DOHH2 (cell line): ENCODE data around the gene DBN1.
A peak's percentile ranks its signal among the peaks of the same experiment; 100 is the strongest.

ENCODE experiments used
- H3F3A ChIP-seq: fragments of 200-600 bp; sonication (generic), shearing (Covaris generic); 2 replicates; pipeline ENCODE4 v1.6.0; 2016; ENCODE audit warnings: antibody characterized with exemption, mild to moderate bottlenecking; ENCODE audit not compliant: control insufficient read depth, insufficient read depth
- H3K27ac ChIP-seq: fragments of 200-600 bp; sonication (generic); 2 replicates; pipeline ENCODE4 v1.5.1; 2014; ENCODE audit warnings: low read depth, mild to moderate bottlenecking, low read length, moderate library complexity
- H3K27me3 ChIP-seq: fragments of 200-600 bp; sonication (generic); 2 replicates; pipeline ENCODE4 v1.6.1; 2014; ENCODE audit warnings: mild to moderate bottlenecking, low read length, mixed read lengths; ENCODE audit not compliant: control insufficient read depth
- H3K36me3 ChIP-seq: fragments of 200-600 bp; sonication (generic); 2 replicates; pipeline ENCODE4 v1.6.1; 2014; ENCODE audit warnings: mild to moderate bottlenecking, low read length, moderate library complexity, mixed read lengths; ENCODE audit not compliant: control insufficient read depth
- H3K4me1 ChIP-seq: fragments of 200-600 bp; sonication (generic); 2 replicates; pipeline ENCODE4 v1.6.1; 2014; ENCODE audit warnings: mild to moderate bottlenecking, low read length, mixed read lengths; ENCODE audit not compliant: control insufficient read depth
- H3K4me2 ChIP-seq: fragments of 200-600 bp; sonication (generic); 2 replicates; pipeline ENCODE4 v1.6.0; 2014; ENCODE audit warnings: mild to moderate bottlenecking, low read length, moderate library complexity
- H3K4me3 ChIP-seq: fragments of 200-600 bp; sonication (generic); 2 replicates; pipeline ENCODE4 v1.5.1; 2014; ENCODE audit warnings: mild to moderate bottlenecking, low read length, mixed read lengths
- H3K79me2 ChIP-seq: fragments of 200-600 bp; sonication (generic); 2 replicates; pipeline ENCODE4 v1.6.1; 2014; ENCODE audit warnings: mild to moderate bottlenecking, low read length, mixed read lengths; ENCODE audit not compliant: control insufficient read depth
- H3K9me2 ChIP-seq: fragments of 200-600 bp; sonication (generic); replicated peaks from 2 replicates; pipeline ENCODE4 v1.6.1; 2014; ENCODE audit warnings: mild to moderate bottlenecking, low read length, mixed read lengths; ENCODE audit not compliant: control insufficient read depth
- H3K9me3 ChIP-seq: fragments of 200-600 bp; sonication (generic); 2 replicates; pipeline ENCODE4 v1.6.1; 2014; ENCODE audit warnings: antibody characterized with exemption, low read length, mixed read lengths; ENCODE audit not compliant: control insufficient read depth, insufficient read depth
- H4K20me1 ChIP-seq: fragments of 200-600 bp; sonication (generic); 2 replicates; pipeline ENCODE4 v1.6.0; 2014; ENCODE audit warnings: low read depth, mild to moderate bottlenecking, antibody characterized with exemption, low read length, moderate library complexity; ENCODE audit not compliant: control insufficient read depth, insufficient read depth
- EZH2phosphoT487 ChIP-seq: fragments of 200-600 bp; sonication (generic); IDR thresholded peaks from 2 replicates; pipeline ENCODE4 v1.6.1; 2017; ENCODE audit warnings: borderline replicate concordance, mild to moderate bottlenecking, antibody characterized with exemption, low read length, moderate library complexity, mixed read lengths
- TF ChIP-seq, protein P1 (sequence below): fragments of 200-600 bp; sonication (generic); IDR thresholded peaks from one replicate; pipeline ENCODE4 v1.5.1; 2014; ENCODE audit warnings: antibody characterized with exemption, mild to moderate bottlenecking, low read depth, low read length; ENCODE audit not compliant: poor library complexity, severe bottlenecking

Gene DBN1

DNA sequence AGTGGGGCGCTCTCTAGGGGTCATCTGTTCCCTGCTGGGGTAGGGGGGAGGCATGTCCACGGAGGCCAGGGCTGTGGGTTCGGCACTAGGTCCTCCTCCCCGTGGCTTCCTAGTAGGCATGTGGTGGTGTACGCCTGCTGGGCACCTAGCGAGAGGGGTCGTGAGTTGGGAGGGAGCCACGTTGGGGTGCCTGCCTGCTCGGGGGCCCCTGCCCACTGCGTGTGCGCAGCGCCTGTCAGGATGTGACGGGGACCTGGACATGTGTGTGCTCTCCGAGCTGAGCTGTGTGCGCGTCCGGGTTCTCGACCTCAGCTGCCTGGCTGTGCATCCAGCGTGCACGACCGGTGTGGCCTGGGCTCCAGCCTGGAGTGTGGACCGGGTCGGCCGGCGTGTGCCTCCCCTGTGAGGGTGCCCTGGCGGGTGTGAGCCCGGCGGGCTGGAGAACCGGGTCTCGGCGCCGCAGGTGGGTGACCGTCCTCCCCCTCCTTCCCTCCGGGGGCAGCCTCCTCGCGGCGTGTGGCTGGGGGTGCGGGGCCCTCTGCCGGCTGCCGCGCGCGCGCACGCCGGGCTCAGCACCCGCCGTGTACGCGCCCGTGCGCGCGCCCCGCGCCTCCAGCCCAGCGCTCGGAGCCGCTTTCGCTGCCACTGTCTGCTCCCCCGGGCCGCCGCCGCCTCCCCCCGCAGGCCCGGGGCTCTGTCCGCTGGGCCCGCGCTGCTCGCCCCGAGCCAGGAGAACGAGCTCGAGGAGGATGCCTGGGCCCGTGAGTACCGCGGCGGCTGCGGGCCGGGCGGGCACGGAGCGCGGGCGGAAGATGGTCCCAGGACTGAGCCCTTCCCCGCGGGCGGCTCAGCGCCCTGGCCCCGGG lies 27.0 kb downstream of the DBN1 start, which contains the start of gene PRR7:
TSS of gene PRR7 (plus strand) at position 615 of the 866 bp plus-strand sequence. CDS start 8,254 bp downstream, outside the sequence.
- Histone ChIP-seq H3K9me2 (no peaks in the 10 kb centered on the region), H3K27me3 (peaks cover 8% of the 10 kb centered on the region; the same call in 1 of the 2 replicates), H3K79me2 (no peaks in the 10 kb centered on the region), H3K9me3 (no peaks in the 10 kb centered on the region), H3K27ac (peak within 1 kb of the TSS; percentile 30; the same call in 1 of the 2 replicates), H3K4me2 (peak within 1 kb of the TSS; percentile 99), H3K4me3 (peak within 1 kb of the TSS; percentile 86), H3K36me3 (peaks cover 20% of the 10 kb centered on the region), H3K4me1 (peaks cover 41% of the 10 kb centered on the region), H4K20me1 (no peaks in the 10 kb centered on the region), H3F3A (peaks cover 18% of the 10 kb centered on the region)
- TF ChIP-seq, protein P1, sequence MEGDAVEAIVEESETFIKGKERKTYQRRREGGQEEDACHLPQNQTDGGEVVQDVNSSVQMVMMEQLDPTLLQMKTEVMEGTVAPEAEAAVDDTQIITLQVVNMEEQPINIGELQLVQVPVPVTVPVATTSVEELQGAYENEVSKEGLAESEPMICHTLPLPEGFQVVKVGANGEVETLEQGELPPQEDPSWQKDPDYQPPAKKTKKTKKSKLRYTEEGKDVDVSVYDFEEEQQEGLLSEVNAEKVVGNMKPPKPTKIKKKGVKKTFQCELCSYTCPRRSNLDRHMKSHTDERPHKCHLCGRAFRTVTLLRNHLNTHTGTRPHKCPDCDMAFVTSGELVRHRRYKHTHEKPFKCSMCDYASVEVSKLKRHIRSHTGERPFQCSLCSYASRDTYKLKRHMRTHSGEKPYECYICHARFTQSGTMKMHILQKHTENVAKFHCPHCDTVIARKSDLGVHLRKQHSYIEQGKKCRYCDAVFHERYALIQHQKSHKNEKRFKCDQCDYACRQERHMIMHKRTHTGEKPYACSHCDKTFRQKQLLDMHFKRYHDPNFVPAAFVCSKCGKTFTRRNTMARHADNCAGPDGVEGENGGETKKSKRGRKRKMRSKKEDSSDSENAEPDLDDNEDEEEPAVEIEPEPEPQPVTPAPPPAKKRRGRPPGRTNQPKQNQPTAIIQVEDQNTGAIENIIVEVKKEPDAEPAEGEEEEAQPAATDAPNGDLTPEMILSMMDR: no peak

DNA sequence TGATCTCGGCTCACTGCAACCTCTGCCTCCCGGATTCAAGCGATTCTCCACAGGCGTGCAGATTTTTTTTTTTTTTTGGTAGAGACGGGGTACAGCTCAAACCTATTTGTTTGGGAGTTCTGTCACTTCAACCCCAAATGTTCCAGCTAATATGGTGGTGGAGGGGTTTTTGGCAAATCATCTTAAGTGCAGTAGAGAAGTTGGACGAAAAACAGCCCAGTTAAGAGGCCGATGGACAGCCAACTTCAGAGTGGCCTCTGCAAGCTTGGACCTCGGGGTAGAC lies 27.6 kb downstream of the DBN1 start:
- TF ChIP-seq EZH2phosphoT487: no peak
- TF ChIP-seq, protein P1: no peak
- Histone ChIP-seq H3K9me2 (no peaks in the 10 kb centered on the region), H3K79me2 (no peaks in the 10 kb centered on the region), H3K27me3 (peaks cover 8% of the 10 kb centered on the region; the same call in 1 of the 2 replicates), H3K4me1 (peaks cover 41% of the 10 kb centered on the region), H3F3A (peaks cover 18% of the 10 kb centered on the region), H3K9me3 (no peaks in the 10 kb centered on the region), H3K36me3 (peaks cover 23% of the 10 kb centered on the region), H3K4me3 (peak overlapping the region; percentile 86), H4K20me1 (no peaks in the 10 kb centered on the region), H3K4me2 (peak overlapping the region; percentile 99), H3K27ac (no peak overlapping the region)

DNA sequence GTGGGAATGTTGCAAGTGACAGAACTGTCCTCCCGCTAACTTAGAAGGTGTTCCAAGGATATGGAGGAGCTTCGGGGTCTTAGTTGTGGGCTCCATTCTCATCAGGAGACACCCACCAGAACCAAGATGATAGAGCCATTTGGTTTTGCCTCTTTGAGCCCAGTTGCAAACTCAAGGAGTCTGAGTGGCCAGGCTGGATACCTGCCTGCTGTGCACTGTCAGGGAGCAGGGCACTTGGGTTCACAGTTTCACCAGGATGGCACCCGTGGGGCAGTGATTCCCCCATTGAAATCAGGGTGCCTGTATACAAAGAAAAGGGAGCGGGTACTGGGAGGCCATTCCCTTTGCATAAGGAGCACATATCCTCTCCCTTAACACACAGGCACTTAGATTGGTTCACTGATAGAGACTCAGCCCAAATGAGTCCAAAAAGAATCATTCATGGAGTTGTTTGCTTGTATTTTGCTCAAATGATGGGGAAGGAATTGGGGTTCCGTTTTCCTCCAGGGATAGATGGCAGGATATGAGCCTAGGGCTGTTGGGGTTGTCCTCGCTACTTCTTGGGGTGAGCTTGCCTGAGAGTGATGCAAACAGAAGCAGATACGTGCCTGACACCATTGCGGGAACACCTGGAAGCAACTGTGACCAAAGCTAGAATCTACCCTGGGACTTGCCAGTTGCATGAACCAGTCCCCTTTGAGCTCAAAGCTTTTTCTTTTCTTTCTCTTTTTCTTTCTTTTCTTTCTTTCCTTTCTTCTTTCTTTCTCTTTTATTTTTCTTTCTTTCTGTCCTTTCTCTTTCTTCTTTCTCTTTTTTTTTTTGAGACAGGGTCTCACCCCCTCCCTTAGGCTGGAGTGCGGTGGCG lies 28.1 kb downstream of the DBN1 start:
- no peaks in the 10 kb centered on the region for H3K9me2 ChIP-seq
- H3K27me3 ChIP-seq: peaks cover 8% of the 10 kb centered on the region; the same call in 1 of the 2 replicates
- H3K4me2 ChIP-seq: peak overlapping the region; percentile 99
- no peak for TF ChIP-seq EZH2phosphoT487
- TF ChIP-seq, protein P1: no peak
- peak overlapping the region; percentile 86 for H3K4me3 ChIP-seq
- no peaks in the 10 kb centered on the region for H3K79me2 ChIP-seq
- no peaks in the 10 kb centered on the region for H3K9me3 ChIP-seq
- H3K27ac ChIP-seq: no peak overlapping the region
- H3K36me3 ChIP-seq: peaks cover 26% of the 10 kb centered on the region
- H3K4me1 ChIP-seq: peaks cover 41% of the 10 kb centered on the region
- peaks cover 18% of the 10 kb centered on the region for H3F3A ChIP-seq
- no peaks in the 10 kb centered on the region for H4K20me1 ChIP-seq
